Measurements from ENCODE around the gene SLAMF8. TPM values are rescaled to one million over a fixed set of nuclear protein-coding genes. Genes with fewer than 3 reads are reported as not detected.
A peak's percentile ranks its signal among the peaks of the same experiment; 100 is the strongest.

Gene SLAMF8
- total RNA-seq, 2 donors from 2014 or later: 3.6 TPM; not detected in 1

DNA sequence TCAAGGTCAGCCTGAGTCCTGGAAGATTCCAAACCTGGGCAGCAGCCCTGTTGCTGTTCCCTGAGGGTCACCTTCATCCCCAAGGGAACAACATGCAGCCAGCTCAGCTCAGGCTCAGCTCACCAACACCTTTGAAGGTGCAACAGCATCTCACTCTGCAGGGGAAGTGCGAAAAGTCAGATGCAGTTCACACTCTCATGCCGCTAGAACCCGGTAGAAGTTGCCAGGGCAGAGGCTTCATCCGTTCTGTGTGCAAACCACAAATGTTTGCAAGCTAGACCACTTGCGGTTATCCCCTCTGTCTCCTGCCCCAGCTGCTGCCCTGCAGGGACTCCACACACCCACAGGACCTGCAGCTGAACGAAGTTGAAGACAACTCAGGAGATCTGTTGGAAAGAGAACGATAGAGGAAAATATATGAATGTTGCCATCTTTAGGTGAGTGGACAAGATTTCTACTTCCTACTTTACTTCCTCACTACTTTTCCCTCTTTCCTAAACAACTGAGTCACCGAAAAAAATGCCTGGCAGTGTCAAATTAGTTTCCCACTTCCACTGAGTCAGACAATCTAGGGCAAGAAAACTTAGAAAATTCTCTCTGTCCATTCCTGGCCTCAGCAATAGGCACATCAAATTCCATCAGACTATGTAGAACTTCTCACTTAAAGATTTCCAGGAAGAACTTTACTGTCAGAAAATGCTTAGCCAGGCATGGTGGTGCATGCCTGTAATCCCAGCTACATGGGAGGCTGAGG lies 26.3 kb upstream of the SLAMF8 start:
- H3K27me3 ChIP-seq: no peaks in the 10 kb centered on the region
- H3K9me3 ChIP-seq: no peaks in the 10 kb centered on the region
- DNase-seq (no peak), ATAC-seq (no peak)
- H3K36me3 ChIP-seq (replicated peaks in 1 of 2; ENCODE audit: insufficient read depth in 1 of 2, low read depth in 2 of 2): no peaks in the 10 kb centered on the region
- H3K4me3 ChIP-seq: no peak overlapping the region
- H3K27ac ChIP-seq: no peak overlapping the region
- TF ChIP-seq, protein P1, sequence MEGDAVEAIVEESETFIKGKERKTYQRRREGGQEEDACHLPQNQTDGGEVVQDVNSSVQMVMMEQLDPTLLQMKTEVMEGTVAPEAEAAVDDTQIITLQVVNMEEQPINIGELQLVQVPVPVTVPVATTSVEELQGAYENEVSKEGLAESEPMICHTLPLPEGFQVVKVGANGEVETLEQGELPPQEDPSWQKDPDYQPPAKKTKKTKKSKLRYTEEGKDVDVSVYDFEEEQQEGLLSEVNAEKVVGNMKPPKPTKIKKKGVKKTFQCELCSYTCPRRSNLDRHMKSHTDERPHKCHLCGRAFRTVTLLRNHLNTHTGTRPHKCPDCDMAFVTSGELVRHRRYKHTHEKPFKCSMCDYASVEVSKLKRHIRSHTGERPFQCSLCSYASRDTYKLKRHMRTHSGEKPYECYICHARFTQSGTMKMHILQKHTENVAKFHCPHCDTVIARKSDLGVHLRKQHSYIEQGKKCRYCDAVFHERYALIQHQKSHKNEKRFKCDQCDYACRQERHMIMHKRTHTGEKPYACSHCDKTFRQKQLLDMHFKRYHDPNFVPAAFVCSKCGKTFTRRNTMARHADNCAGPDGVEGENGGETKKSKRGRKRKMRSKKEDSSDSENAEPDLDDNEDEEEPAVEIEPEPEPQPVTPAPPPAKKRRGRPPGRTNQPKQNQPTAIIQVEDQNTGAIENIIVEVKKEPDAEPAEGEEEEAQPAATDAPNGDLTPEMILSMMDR (IDR thresholded peaks at IDR 0.05): no peak
- TF ChIP-seq POLR2A (IDR thresholded peaks at IDR 0.05): no peak
- 64 to 71% methylated on average over 8 of the region's 8 CpGs for WGBS, 2 donors
- peaks cover 11% of the 10 kb centered on the region for H3K4me1 ChIP-seq
- intact Hi-C loops (cut with DNase I): loop anchor here (5.0 kb wide), 1 partner anchor 92 kb away; no protein-coding TSS in a partner anchor

DNA sequence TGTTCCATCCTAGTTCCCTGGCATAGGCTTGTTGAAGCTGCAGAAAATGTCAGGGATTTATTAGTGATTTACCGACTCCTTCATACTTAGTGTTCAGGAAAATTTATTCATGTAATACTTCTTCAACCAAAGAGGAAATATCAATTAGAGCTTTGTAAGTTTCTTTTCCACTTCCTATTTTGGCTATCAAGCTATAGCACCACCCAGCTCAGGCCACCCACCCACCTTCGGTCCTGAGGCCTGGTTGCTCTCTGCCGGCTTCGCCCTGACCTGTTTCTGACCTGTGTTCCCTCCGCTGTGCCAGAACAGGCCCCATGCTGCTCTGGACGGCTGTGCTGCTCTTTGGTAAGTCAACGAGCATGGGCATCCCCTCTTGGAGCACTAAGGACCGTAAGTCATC lies 24.6 kb upstream of the SLAMF8 start, which contains the start of gene FCRL6:
TSS of gene FCRL6 (plus strand) at position 250 of the 400 bp plus-strand sequence. CDS start at position 315, 65 bp downstream.
- Histone ChIP-seq H3K27ac (no peak within 1 kb of the TSS), H3K36me3 (replicated peaks in 1 of 2; ENCODE audit: insufficient read depth in 1 of 2, low read depth in 2 of 2) (no peaks in the 10 kb centered on the region), H3K4me1 (peaks cover 11% of the 10 kb centered on the region), H3K4me3 (no peak within 1 kb of the TSS), H3K9me3 (no peaks in the 10 kb centered on the region), H3K27me3 (no peaks in the 10 kb centered on the region)
- no peak for ATAC-seq
- DNase-seq: no peak
- intact Hi-C loops (cut with DNase I): loop anchor here (5.0 kb wide), 1 partner anchor 90 kb away; no protein-coding TSS in a partner anchor
- WGBS, 2 donors: 75 to 83% methylated on average over 8 of the region's 8 CpGs
- TF ChIP-seq, protein P1 (IDR thresholded peaks at IDR 0.05): no peak
- no peak for TF ChIP-seq POLR2A (IDR thresholded peaks at IDR 0.05)

DNA sequence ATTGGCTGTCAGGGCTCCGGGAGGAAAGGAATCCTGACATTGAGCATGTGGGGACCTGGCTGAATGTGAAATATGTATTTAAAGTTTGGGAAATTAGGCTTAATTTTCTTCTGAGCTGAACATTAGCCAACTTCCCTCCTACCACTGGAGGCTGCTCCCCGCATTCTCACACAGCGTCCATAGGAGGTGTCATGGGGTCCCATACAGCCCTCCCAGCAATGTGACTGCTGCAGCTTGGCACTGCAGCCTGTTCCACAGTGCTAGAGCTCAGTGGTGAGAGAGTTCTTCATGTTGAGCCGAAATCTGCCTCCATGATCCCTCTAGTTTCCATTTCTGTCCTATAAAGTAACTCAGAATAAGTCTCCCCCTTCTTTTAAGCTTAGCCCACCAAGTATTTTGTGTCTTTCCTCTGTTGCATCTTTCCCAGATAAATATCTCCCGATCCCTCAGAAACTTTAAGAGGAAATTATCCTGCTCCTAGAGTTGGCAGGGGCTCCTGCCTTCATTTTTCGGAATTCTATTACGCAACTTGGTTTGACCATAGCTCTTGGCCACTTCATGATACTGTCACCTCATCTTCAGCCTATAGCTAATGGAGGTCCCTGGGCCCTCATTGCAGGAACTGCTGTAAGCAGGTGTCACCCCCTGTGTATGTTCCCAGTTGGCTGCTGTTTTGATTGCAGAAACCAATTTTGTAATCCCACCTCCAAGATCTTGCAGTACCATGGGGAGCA lies 22.6 kb upstream of the SLAMF8 start:
- Histone ChIP-seq H3K9me3 (no peaks in the 10 kb centered on the region), H3K36me3 (replicated peaks in 1 of 2; ENCODE audit: insufficient read depth in 1 of 2, low read depth in 2 of 2) (no peaks in the 10 kb centered on the region), H3K27me3 (no peaks in the 10 kb centered on the region), H3K4me1 (peaks cover 11% of the 10 kb centered on the region), H3K4me3 (no peak overlapping the region), H3K27ac (no peak overlapping the region)
- WGBS, 2 donors: 77 to 86% methylated on average over 7 of the region's 7 CpGs
- intact Hi-C loops (cut with DNase I): loop anchor here (5.0 kb wide), 1 partner anchor 88 kb away; no protein-coding TSS in a partner anchor
- ATAC-seq: no peak
- DNase-seq: no peak
- TF ChIP-seq POLR2A (IDR thresholded peaks at IDR 0.05): no peak

DNA sequence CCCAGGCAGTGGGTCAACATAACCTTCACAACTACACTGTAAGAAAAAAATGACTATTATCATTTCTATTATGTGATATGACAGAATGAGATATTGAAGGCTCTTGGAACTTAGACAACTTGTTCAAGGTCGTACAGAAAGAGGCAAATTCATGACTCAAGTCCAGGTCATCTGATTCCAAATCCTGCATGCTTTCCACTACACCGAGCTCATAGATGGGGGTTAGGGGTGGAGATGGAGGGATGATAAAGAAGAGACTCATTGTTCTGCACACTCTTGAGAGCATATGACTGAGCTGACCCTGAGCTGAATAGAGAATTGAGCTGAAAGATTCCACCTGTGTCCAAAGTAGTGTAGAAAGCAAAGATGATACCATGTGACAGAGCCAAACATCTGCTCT lies 21.7 kb upstream of the SLAMF8 start:
- intact Hi-C loops (cut with DNase I): loop anchor here (5.0 kb wide), 1 partner anchor 87 kb away; no protein-coding TSS in a partner anchor
- H3K4me3 ChIP-seq: no peak overlapping the region
- TF ChIP-seq, protein P1 (IDR thresholded peaks at IDR 0.05): no peak
- TF ChIP-seq POLR2A (IDR thresholded peaks at IDR 0.05): no peak
- H3K9me3 ChIP-seq: no peaks in the 10 kb centered on the region
- WGBS, 2 donors: 7 to 18% methylated on average over 2 of the region's 2 CpGs
- no peaks in the 10 kb centered on the region for H3K27me3 ChIP-seq
- DNase-seq: no peak
- H3K4me1 ChIP-seq: peaks cover 11% of the 10 kb centered on the region
- no peaks in the 10 kb centered on the region for H3K36me3 ChIP-seq (replicated peaks in 1 of 2; ENCODE audit: insufficient read depth in 1 of 2, low read depth in 2 of 2)
- ATAC-seq: peak; percentile 27
- H3K27ac ChIP-seq: no peak overlapping the region

DNA sequence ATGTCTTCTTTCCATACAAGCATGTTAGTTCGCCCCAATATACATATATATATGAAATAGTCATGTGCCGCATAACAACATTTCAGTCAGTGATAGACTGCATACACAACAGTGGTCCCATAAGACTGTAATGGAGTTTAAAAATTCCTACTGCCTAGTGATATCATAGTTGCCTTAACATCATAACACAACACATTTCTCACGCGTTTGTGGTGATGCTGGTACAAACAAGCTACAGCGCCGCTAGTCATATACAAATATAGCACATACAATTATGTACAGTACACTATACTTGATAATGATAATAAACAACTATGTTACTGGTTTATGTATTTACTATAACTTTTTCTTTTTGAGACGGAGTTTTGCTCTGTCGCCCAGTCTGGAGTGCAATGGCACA lies 10.7 kb upstream of the SLAMF8 start:
- no peak overlapping the region for H3K27ac ChIP-seq
- H3K4me3 ChIP-seq: no peak overlapping the region
- no peaks in the 10 kb centered on the region for H3K9me3 ChIP-seq
- 87 to 90% methylated on average over 8 of the region's 8 CpGs for WGBS, 2 donors
- DNase-seq: no peak
- no peak for ATAC-seq
- peaks cover 4% of the 10 kb centered on the region for H3K4me1 ChIP-seq
- intact Hi-C loops (cut with DNase I): no loop called here
- no peaks in the 10 kb centered on the region for H3K27me3 ChIP-seq
- no peaks in the 10 kb centered on the region for H3K36me3 ChIP-seq (replicated peaks in 1 of 2; ENCODE audit: insufficient read depth in 1 of 2, low read depth in 2 of 2)
- TF ChIP-seq POLR2A (IDR thresholded peaks at IDR 0.05): no peak
- TF ChIP-seq, protein P1 (IDR thresholded peaks at IDR 0.05): no peak

All from body of pancreas (tissue), 4 donors.